CD14-positive monocyte (primary cell): ENCODE results near the gene F13A1. TPM values are rescaled to one million over a fixed set of nuclear protein-coding genes. Genes with fewer than 3 reads are reported as not detected.
A peak's percentile ranks its signal among the peaks of the same experiment; 100 is the strongest.
"Not testable (repeated sequence)": the region's sequence is repeated elsewhere in the genome, so short reads cannot be mapped to it uniquely, and the experiment has no call there.

ENCODE experiments used
- DNase-seq, 3 donors: peaks; one replicate each; pipeline ENCODE4 v3.0.0-alpha.2; 2011 to 2022
- H2AFZ ChIP-seq: 2 replicates; pipeline ENCODE4 v1.6.0; 2012; ENCODE audit warnings: mild to moderate bottlenecking, low read depth, low read length, inconsistent platforms; ENCODE audit not compliant: insufficient read depth, poor library complexity, severe bottlenecking
- H3K27ac ChIP-seq, 2 donors: 1 replicate in 1 of 2; 2 replicates in 1 of 2; pipeline ENCODE4 v1.5.1; 2012 to 2013; ENCODE audit warnings: low read length in 2 of 2, control low read depth in 1 of 2, inconsistent platforms in 1 of 2, low read depth in 1 of 2, mild to moderate bottlenecking in 1 of 2
- H3K27me3 ChIP-seq, 2 donors: one replicate each; pipeline versions ENCODE4 v1.6.0 to v1.6.1; 2011 to 2013; ENCODE audit warnings: low read length in 2 of 2; ENCODE audit not compliant: control insufficient read depth in 2 of 2, insufficient read depth in 2 of 2
- H3K36me3 ChIP-seq, 2 donors: replicated peaks in 1 of 2; 1 replicate in 1 of 2; 2 replicates in 1 of 2; pipeline versions ENCODE4 v1.5.1 to v1.6.1; 2012 to 2013; ENCODE audit warnings: low read length in 2 of 2, control low read depth in 1 of 2, inconsistent platforms in 1 of 2, mild to moderate bottlenecking in 1 of 2; ENCODE audit not compliant: insufficient read depth in 2 of 2, control insufficient read depth in 1 of 2
- H3K4me1 ChIP-seq, 2 donors: 1 replicate in 1 of 2; 2 replicates in 1 of 2; pipeline versions ENCODE4 v1.5.1 to v1.6.1; 2012 to 2013; ENCODE audit warnings: low read length in 2 of 2, control low read depth in 1 of 2, inconsistent platforms in 1 of 2, mild to moderate bottlenecking in 1 of 2, moderate library complexity in 1 of 2; ENCODE audit not compliant: insufficient read depth in 2 of 2, control insufficient read depth in 1 of 2
- H3K4me2 ChIP-seq: replicated peaks from 2 replicates; pipeline ENCODE3; 2012; ENCODE audit warnings: low read length, moderate library complexity, mild to moderate bottlenecking; ENCODE audit not compliant: poor library complexity, severe bottlenecking; ENCODE audit errors: extremely low read depth
- H3K4me3 ChIP-seq, 3 experiments: fragments of 200-600 bp in 1 of 3; sonication (generic) in 1 of 3; replicated peaks in 1 of 3; 1 replicate in 2 of 3; 2 replicates in 1 of 3; pipeline ENCODE4 v1.5.1; 2011 to 2013; ENCODE audit warnings: low read length in 3 of 3, mild to moderate bottlenecking in 3 of 3, control low read depth in 2 of 3, low read depth in 2 of 3, inconsistent platforms in 1 of 3, moderate library complexity in 1 of 3
- H3K79me2 ChIP-seq: 2 replicates; pipeline ENCODE4 v1.6.0; 2012; ENCODE audit warnings: mild to moderate bottlenecking, control low read depth, inconsistent platforms, low read length, moderate library complexity; ENCODE audit not compliant: insufficient read depth
- H3K9ac ChIP-seq: 2 replicates; pipeline ENCODE4 v1.6.0; 2017; ENCODE audit warnings: low read length, mild to moderate bottlenecking; ENCODE audit not compliant: insufficient read depth, poor library complexity, severe bottlenecking
- H3K9me3 ChIP-seq, 2 donors: replicated peaks in 1 of 2; 1 replicate in 1 of 2; 2 replicates in 1 of 2; pipeline versions ENCODE4 v1.5.1 to v1.6.1; 2012 to 2013; ENCODE audit warnings: low read length in 2 of 2, control low read depth in 1 of 2; ENCODE audit not compliant: control insufficient read depth in 1 of 2, insufficient read depth in 1 of 2
- H4K20me1 ChIP-seq: 2 replicates; pipeline ENCODE4 v1.6.0; 2012; ENCODE audit warnings: mild to moderate bottlenecking, low read length, control low read depth, moderate library complexity; ENCODE audit not compliant: insufficient read depth
- H3K27ac Mint-ChIP-seq, 7 donors: one replicate each; pipeline ENCODE4 v1.8.0; 2020; ENCODE audit warnings: mild to moderate bottlenecking in 7 of 7, mixed read lengths in 7 of 7, moderate library complexity in 6 of 7, inconsistent platforms in 2 of 7
- H3K27me3 Mint-ChIP-seq, 3 donors: one replicate each; pipeline ENCODE4 v1.8.0; 2021 to 2022; ENCODE audit warnings: low read depth in 3 of 3, mild to moderate bottlenecking in 3 of 3, mixed read lengths in 3 of 3, moderate library complexity in 3 of 3, inconsistent platforms in 1 of 3
- H3K36me3 Mint-ChIP-seq, 2 donors: one replicate each; pipeline ENCODE4 v1.8.0; 2020; ENCODE audit warnings: mixed read lengths in 2 of 2, inconsistent platforms in 1 of 2, mild to moderate bottlenecking in 1 of 2
- H3K4me1 Mint-ChIP-seq: one replicate; pipeline ENCODE4 v1.8.0; 2020; ENCODE audit warnings: mild to moderate bottlenecking, mixed read lengths
- H3K4me3 Mint-ChIP-seq, 2 donors: one replicate each; pipeline ENCODE4 v1.8.0; 2020; ENCODE audit warnings: mild to moderate bottlenecking in 2 of 2, mixed read lengths in 2 of 2, moderate library complexity in 1 of 2
- H3K9me3 Mint-ChIP-seq, 7 donors: one replicate each; pipeline ENCODE4 v1.8.0; 2020 to 2022; ENCODE audit warnings: mixed read lengths in 7 of 7, mild to moderate bottlenecking in 6 of 7, moderate library complexity in 6 of 7, inconsistent platforms in 2 of 7
- CTCF ChIP-seq: fragments of 200-600 bp; IDR thresholded peaks from one replicate; pipeline ENCODE4 v1.8.0; 2022; ENCODE audit warnings: antibody characterized with exemption, mild to moderate bottlenecking
- WGBS: methylation state at CpG from one replicate; pipeline ENCODE4 v1.1.5; 2013; ENCODE audit warnings: missing lambda C conversion rate; ENCODE audit not compliant: insufficient coverage; 5-methylcytosine and 5-hydroxymethylcytosine counted together
- intact Hi-C, 2 donors: fragments of 100-400 bp; cut with micrococcal nuclease; formaldehyde crosslinking; loops; one replicate each; pipeline versions ENCODE4 v1.15.0 to v1.15.1; 2023
- polyA plus RNA-seq, 3 donors: library from polyadenylated mRNA; depleted of rRNA in 1 of 3; unstranded in 2 of 3; stranded (reverse) in 1 of 3; fragments of 300-500 nt in 2 of 3; fragments of >200 nt in 1 of 3; fragmentation: Illumina TruSeq in 2 of 3; gene quantifications; 1 replicate in 2 of 3; 2 replicates in 1 of 3; pipeline ENCODE4 v1.2.3, GENCODE V29; 2012 to 2021

F13A1 gene
- polyA plus RNA-seq, 3 donors, result 49.0 to 136 (median 105) TPM

DNA sequence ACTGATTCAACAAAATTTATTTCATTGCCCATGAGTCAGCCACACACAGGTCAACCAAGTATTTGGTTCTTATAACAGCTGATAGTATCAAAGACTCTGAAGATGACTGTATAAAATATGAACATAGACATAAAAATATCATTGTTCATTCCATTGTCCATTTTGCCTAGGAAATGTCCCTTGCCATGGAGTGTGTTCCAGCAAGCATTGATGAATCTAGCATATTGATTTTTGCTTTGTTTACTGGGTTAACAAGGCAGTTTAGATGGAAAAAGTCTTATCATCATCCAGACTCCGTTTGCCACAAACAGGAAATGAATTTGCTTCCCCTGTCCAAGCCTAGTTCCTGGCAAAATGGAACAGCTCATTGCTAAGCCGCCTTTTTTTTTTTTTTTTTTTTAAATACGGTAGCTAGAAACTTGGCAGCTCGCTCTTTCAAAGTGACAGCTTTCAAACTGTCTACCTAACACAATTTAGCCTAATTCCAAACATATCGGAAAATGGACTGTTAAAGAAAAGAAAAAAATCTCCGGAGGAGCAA lies 7.5 kb downstream of the F13A1 start:
- Histone ChIP-seq H2AFZ (peak overlapping the region; percentile 13), H3K27me3 (no peaks in the 10 kb centered on the region), H3K27ac (no peak overlapping the region), H3K4me2 (peak overlapping the region; percentile 39), H3K9me3 (no peaks in the 10 kb centered on the region), H4K20me1 (no peaks in the 10 kb centered on the region), H3K36me3 (peaks cover 0 to 11% of the 10 kb centered on the region in 2 donors), H3K4me3 (peak overlapping the region in 1 of 3 experiments; percentile 11), H3K9ac (no peak overlapping the region), H3K79me2 (peaks cover 18% of the 10 kb centered on the region), H3K4me1 (peaks cover 27 to 40% of the 10 kb centered on the region in 2 donors)
- no peak overlapping the region for H3K27ac Mint-ChIP-seq
- intact Hi-C loops, result no loop called here
- peaks cover 12 to 23% of the 10 kb centered on the region in 2 donors for H3K36me3 Mint-ChIP-seq
- DNase-seq, result peak in 1 of 3 donors; percentile 23
- H3K4me1 Mint-ChIP-seq, result peaks cover 40% of the 10 kb centered on the region
- H3K27me3 Mint-ChIP-seq, result peaks cover 0 to 3% (median 0%) of the 10 kb centered on the region in 3 donors
- no peaks in the 10 kb centered on the region for H3K9me3 Mint-ChIP-seq
- peak overlapping the region in 1 of 2 donors; percentile 51 for H3K4me3 Mint-ChIP-seq
- TF ChIP-seq CTCF, result no peak
- WGBS, result no CpG with 5 or more reads among the region's 6 CpGs

GRCh38 chr6:6305575-6305974 lies 14.9 kb downstream of the F13A1 start:
- Mint-ChIP-seq H3K36me3 (peaks cover 37 to 68% of the 10 kb centered on the region in 2 donors), H3K9me3 (peaks cover 0 to 12% (median 5%) of the 10 kb centered on the region in 7 donors), H3K27ac (peak overlapping the region in 1 of 7 donors; percentile 55), H3K4me1 (no peaks in the 10 kb centered on the region), H3K4me3 (no peak overlapping the region), H3K27me3 (peaks cover 0 to 2% (median 1%) of the 10 kb centered on the region in 3 donors)
- Histone ChIP-seq H3K27me3 (no peaks in the 10 kb centered on the region), H3K4me1 (no peaks in the 10 kb centered on the region), H3K79me2 (no peaks in the 10 kb centered on the region), H3K4me3 (no peak overlapping the region), H2AFZ (no peak overlapping the region), H3K9me3 (peaks cover 5 to 7% of the 10 kb centered on the region in 2 donors), H3K4me2 (no peak overlapping the region), H3K36me3 (peaks cover 45 to 68% of the 10 kb centered on the region in 2 donors), H3K27ac (no peak overlapping the region), H4K20me1 (no peaks in the 10 kb centered on the region), H3K9ac (no peak overlapping the region)
- no peak for TF ChIP-seq CTCF
- intact Hi-C loops, result no loop called here
- no peak for DNase-seq
- WGBS, result 89% methylated on average over 4 of the region's 4 CpGs

GRCh38 chr6:6300383-6300782 lies 20.1 kb downstream of the F13A1 start:
- peaks cover 1 to 21% (median 15%) of the 10 kb centered on the region in 7 donors for H3K9me3 Mint-ChIP-seq
- H3K27me3 Mint-ChIP-seq, H3K79me2 ChIP-seq, H2AFZ ChIP-seq, H3K27me3 ChIP-seq, intact Hi-C loops, H3K27ac ChIP-seq, H3K4me1 ChIP-seq, H3K4me3 Mint-ChIP-seq, H3K9ac ChIP-seq, H3K4me2 ChIP-seq, H3K4me1 Mint-ChIP-seq, H4K20me1 ChIP-seq, H3K4me3 ChIP-seq, DNase-seq: not testable (repeated sequence)
- Histone ChIP-seq H3K9me3 (peaks cover 7 to 12% of the 10 kb centered on the region in 2 donors), H3K36me3 (peaks cover 39 to 50% of the 10 kb centered on the region in 2 donors)
- peaks cover 31 to 49% of the 10 kb centered on the region in 2 donors for H3K36me3 Mint-ChIP-seq
- 86% methylated on average over 8 of the region's 19 CpGs for WGBS
- peak overlapping the region in 1 of 7 donors; percentile 60 for H3K27ac Mint-ChIP-seq
